Tibial nerve (tissue), 4 donors: ENCODE results near the gene TAF5L. TPM values are rescaled to one million over a fixed set of nuclear protein-coding genes. Genes with fewer than 3 reads are reported as not detected.
A peak's percentile ranks its signal among the peaks of the same experiment; 100 is the strongest.

Source experiments
- DNase-seq, 2 donors: peaks; one replicate each; pipeline ENCODE4 v3.0.0-alpha.2; 2019; ENCODE audit warnings: low spot score in 2 of 2
- H3K27ac ChIP-seq, 4 donors: fragments of 200-600 bp; sonication (generic) in 3 of 4; one replicate each; pipeline ENCODE4 v1.5.1; 2017 to 2019; ENCODE audit warnings: mild to moderate bottlenecking in 1 of 4
- H3K27me3 ChIP-seq, 2 donors: fragments of 200-600 bp; sonication (generic) in 1 of 2; one replicate each; pipeline versions ENCODE4 v1.5.1 to v1.6.0; 2017 to 2019
- H3K36me3 ChIP-seq, 3 donors: fragments of 200-600 bp; sonication (generic); one replicate each; pipeline ENCODE4 v1.5.1; 2018 to 2019
- H3K4me1 ChIP-seq, 4 donors: fragments of 200-600 bp; sonication (generic) in 3 of 4; one replicate each; pipeline ENCODE4 v1.5.1; 2017 to 2019
- H3K4me3 ChIP-seq, 4 donors: fragments of 200-600 bp; sonication (generic) in 3 of 4; one replicate each; pipeline ENCODE4 v1.5.1; 2017 to 2019; ENCODE audit warnings: mild to moderate bottlenecking in 1 of 4, moderate library complexity in 1 of 4
- H3K9me3 ChIP-seq, 4 donors: fragments of 200-600 bp; sonication (generic) in 3 of 4; one replicate each; pipeline ENCODE4 v1.5.1; 2017 to 2019
- EP300 ChIP-seq, 2 donors: sonication (generic); formaldehyde crosslinking; IDR thresholded peaks; one replicate each; pipeline ENCODE4 v1.6.1; 2017; ENCODE audit warnings: antibody characterized with exemption in 2 of 2, mild to moderate bottlenecking in 1 of 2
- POLR2A ChIP-seq, 2 donors: fragments of 450-650 bp; IDR thresholded peaks; one replicate each; pipeline ENCODE4 v1.6.1; 2017; ENCODE audit warnings: antibody characterized with exemption in 2 of 2, mild to moderate bottlenecking in 2 of 2, moderate library complexity in 2 of 2
- WGBS, 2 donors: methylation state at CpG; one replicate each; pipeline ENCODE4 v1.1.5; 2018; 5-methylcytosine and 5-hydroxymethylcytosine counted together
- total RNA-seq, 4 donors: library from RNA; depleted of rRNA; stranded (reverse); fragments of >200 nt; gene quantifications; one replicate each; pipeline ENCODE4 v1.1.0, GENCODE V29; 2016
- TF ChIP-seq, protein P1 (sequence below), 5 experiments: fragments of 200-600 bp in 3 of 5; fragments of 450-650 bp in 2 of 5; sonication (generic) in 3 of 5; IDR thresholded peaks; one replicate each; pipeline ENCODE4 v1.5.1; 2016 to 2019; ENCODE audit warnings: antibody characterized with exemption in 5 of 5, mild to moderate bottlenecking in 3 of 5, moderate library complexity in 2 of 5

Gene TAF5L
- total RNA-seq, 4 donors from 2014 or later, result 7.1 to 18.6 (median 8.6) TPM

DNA sequence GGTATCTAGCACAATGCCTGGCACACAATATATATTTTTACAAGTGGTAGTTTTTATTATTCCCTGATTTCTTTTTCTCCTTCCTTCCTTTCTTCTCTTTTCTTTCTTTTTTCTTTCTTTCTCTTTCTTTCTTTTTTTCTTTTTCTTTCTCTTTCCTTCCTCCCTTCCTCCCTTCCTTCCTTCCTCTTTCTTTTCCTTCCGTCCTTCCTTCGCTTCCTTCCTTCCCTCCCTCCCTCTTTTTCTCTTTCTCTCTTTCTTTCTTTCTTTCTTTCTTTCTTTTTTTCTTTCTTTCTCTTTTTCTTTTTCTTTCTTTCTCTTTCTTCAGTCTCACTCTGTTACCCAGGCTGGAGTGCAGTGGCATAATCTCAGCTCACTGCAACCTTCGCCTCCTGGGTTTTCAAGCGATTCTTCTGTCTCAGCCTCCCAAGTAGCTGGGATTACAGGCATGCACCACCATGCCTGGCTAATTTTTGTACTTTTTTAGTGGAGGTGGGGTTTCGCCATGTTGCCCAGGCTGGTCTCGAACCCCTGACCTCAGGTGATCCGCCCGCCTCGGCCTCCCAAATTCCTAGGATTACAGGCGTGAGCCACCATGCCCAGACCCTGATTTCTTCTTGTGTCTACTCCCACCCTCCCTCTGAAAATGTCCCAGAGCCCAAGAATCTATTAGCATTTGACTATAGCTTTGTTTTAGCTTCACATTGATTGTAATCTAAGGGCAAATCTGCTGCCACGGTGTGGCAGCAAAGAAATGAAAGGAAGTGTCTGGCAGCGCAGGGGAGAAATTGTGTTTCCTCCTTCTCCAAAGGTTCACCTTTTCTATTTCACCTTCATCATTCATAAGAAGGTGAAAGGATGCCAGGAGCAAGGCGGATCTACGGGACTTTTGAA, 47.5 kb downstream of the TAF5L start:
- Histone ChIP-seq H3K4me1 (peaks cover 0 to 29% (median 2%) of the 10 kb centered on the region in 4 donors), H3K4me3 (peak overlapping the region in 1 of 4 donors; percentile 8), H3K27ac (peak overlapping the region in 3 of 4 donors; percentile 9 to 78 (median 39)), H3K27me3 (no peaks in the 10 kb centered on the region), H3K9me3 (no peaks in the 10 kb centered on the region), H3K36me3 (no peaks in the 10 kb centered on the region)
- no peak for DNase-seq
- TF ChIP-seq POLR2A (IDR thresholded peaks at IDR 0.05) (no peak), EP300 (IDR thresholded peaks at IDR 0.05) (no peak)
- TF ChIP-seq, protein P1, sequence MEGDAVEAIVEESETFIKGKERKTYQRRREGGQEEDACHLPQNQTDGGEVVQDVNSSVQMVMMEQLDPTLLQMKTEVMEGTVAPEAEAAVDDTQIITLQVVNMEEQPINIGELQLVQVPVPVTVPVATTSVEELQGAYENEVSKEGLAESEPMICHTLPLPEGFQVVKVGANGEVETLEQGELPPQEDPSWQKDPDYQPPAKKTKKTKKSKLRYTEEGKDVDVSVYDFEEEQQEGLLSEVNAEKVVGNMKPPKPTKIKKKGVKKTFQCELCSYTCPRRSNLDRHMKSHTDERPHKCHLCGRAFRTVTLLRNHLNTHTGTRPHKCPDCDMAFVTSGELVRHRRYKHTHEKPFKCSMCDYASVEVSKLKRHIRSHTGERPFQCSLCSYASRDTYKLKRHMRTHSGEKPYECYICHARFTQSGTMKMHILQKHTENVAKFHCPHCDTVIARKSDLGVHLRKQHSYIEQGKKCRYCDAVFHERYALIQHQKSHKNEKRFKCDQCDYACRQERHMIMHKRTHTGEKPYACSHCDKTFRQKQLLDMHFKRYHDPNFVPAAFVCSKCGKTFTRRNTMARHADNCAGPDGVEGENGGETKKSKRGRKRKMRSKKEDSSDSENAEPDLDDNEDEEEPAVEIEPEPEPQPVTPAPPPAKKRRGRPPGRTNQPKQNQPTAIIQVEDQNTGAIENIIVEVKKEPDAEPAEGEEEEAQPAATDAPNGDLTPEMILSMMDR (IDR thresholded peaks at IDR 0.05), result no peak
- WGBS, 2 donors, result 65 to 68% methylated on average over 14 of the region's 14 CpGs

DNA sequence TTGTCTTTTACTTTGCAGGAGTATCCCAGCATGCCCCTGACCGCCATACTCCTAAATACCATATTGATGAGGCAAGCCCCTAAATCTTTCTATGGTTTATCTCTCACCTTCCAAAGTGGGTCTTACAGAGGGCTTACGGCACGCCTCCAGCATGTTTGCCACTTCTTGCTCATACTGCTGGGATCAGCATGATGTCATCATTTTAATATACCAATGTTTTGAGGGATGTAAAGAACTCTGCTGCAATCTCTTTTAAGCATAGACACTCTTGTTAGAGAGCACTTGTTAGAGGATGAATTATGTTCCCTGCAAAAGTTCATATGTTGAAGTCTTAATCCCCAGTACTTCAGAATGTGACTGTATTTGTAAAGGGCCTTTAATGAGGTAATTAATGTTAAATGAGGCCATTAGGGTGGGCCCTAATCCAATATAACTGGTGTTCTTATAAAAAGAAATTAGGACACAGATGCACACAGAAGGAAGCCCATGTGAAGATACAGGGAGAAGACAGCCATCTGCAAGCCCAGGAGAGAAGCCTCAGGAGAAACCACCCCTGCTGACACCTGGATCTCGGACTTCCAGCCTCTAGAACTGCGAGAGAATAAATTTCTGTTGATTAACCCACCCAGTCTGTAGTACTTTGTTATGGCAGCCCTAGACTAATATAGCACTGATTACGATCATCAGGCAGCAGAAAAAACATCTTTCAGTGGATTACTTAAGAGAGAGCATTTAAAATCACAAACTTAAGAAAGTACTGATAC, 51.1 kb downstream of the TAF5L start:
- Histone ChIP-seq H3K4me3 (no peak overlapping the region), H3K27ac (no peak overlapping the region), H3K4me1 (peaks cover 0 to 14% (median 2%) of the 10 kb centered on the region in 4 donors), H3K9me3 (no peaks in the 10 kb centered on the region), H3K36me3 (no peaks in the 10 kb centered on the region), H3K27me3 (no peaks in the 10 kb centered on the region)
- WGBS, 2 donors, result 92 to 93% methylated on average over 6 of the region's 6 CpGs
- DNase-seq, result no peak
- TF ChIP-seq POLR2A (IDR thresholded peaks at IDR 0.05) (no peak), EP300 (IDR thresholded peaks at IDR 0.05) (no peak)
- TF ChIP-seq, protein P1 (IDR thresholded peaks at IDR 0.05), result no peak

GRCh38 chr1:229572286-229572685, 53.6 kb downstream of the TAF5L start:
- no peak for DNase-seq
- H3K9me3 ChIP-seq, result no peaks in the 10 kb centered on the region

DNA sequence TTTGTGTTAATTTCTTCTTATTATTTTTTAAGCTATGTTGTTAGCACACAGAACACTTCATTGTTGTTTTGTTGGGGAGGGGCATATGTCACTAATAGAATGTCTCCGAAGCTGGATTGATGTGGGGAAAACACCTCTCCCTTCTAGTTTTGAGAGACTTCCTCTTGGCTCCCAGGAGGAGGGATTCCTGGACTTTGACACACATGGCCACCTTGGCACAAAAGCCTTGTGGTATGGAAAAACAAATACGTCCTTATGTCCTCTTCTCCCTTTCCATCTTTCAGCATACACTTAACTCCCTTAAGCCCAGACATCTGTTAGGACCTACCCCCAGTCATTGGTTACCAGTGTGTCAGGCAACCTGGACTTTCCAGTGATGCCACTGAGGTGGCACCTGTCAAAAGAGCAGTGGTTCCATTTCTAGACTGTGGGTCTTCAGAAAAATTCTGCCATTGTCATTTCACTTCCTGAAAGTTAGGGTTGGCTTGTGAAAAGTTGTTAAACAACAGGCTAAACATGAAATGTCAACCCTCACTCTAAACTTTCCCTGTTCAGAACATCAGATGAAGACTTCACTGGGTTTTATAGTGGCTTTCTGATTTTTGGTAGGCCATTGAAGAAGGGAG, 54.9 kb downstream of the TAF5L start:
- 30 to 36% methylated on average over 2 of the region's 2 CpGs for WGBS, 2 donors
- H3K36me3 ChIP-seq, result no peaks in the 10 kb centered on the region
- H3K9me3 ChIP-seq, result no peaks in the 10 kb centered on the region
- TF ChIP-seq, protein P1 (IDR thresholded peaks at IDR 0.05), result no peak
- no peak for TF ChIP-seq EP300 (IDR thresholded peaks at IDR 0.05)
- TF ChIP-seq POLR2A (IDR thresholded peaks at IDR 0.05), result no peak
- no peak overlapping the region for H3K4me3 ChIP-seq
- no peaks in the 10 kb centered on the region for H3K27me3 ChIP-seq
- no peaks in the 10 kb centered on the region for H3K4me1 ChIP-seq
- no peak for DNase-seq
- no peak overlapping the region for H3K27ac ChIP-seq

More at GRCh38 chr1:229572286-229572685, 53.6 kb downstream of the TAF5L start:
- Histone ChIP-seq H3K27me3 (no peaks in the 10 kb centered on the region), H3K27ac (no peak overlapping the region), H3K4me1 (no peaks in the 10 kb centered on the region), H3K4me3 (no peak overlapping the region), H3K36me3 (no peaks in the 10 kb centered on the region)
- WGBS, 2 donors, result 84 to 93% methylated on average over 2 of the region's 2 CpGs
- TF ChIP-seq EP300 (IDR thresholded peaks at IDR 0.05) (no peak), POLR2A (IDR thresholded peaks at IDR 0.05) (no peak)

DNA sequence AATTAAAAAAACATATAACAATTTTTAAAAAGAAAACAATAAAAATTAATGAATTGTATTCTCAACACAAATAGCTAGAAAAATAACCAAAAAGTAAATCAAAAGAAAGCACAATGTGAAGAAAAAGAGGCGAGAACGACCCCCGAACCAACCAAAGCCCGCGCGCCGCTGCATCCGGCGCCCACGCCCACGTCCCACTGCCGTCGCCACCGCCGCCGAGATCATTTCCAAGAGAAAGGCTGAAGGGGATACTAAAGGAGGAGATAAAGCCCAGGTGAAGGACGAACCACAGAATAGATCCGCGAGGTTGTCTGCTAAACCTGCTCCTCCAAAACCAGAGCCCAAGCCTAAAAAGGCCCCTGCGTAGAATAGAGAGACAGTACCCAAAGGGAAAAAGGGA, 55.6 kb downstream of the TAF5L start:
- Histone ChIP-seq H3K9me3 (no peaks in the 10 kb centered on the region), H3K4me1 (no peaks in the 10 kb centered on the region), H3K27ac (no peak overlapping the region), H3K27me3 (no peaks in the 10 kb centered on the region), H3K4me3 (no peak overlapping the region), H3K36me3 (no peaks in the 10 kb centered on the region)
- DNase-seq, result no peak
- TF ChIP-seq, protein P1 (IDR thresholded peaks at IDR 0.05), result no peak
- TF ChIP-seq EP300 (IDR thresholded peaks at IDR 0.05), result no peak
- 66 to 71% methylated on average over 20 of the region's 20 CpGs for WGBS, 2 donors
